ENCODE results near the gene GNG2. TPM values are rescaled to one million over a fixed set of nuclear protein-coding genes. Genes with fewer than 3 reads are reported as not detected.
"Not testable (repeated sequence)": the region's sequence is repeated elsewhere in the genome, so short reads cannot be mapped to it uniquely, and the experiment has no call there.

Gene GNG2
- total RNA-seq, 1 experiment from 2014 or later: not detected

DNA sequence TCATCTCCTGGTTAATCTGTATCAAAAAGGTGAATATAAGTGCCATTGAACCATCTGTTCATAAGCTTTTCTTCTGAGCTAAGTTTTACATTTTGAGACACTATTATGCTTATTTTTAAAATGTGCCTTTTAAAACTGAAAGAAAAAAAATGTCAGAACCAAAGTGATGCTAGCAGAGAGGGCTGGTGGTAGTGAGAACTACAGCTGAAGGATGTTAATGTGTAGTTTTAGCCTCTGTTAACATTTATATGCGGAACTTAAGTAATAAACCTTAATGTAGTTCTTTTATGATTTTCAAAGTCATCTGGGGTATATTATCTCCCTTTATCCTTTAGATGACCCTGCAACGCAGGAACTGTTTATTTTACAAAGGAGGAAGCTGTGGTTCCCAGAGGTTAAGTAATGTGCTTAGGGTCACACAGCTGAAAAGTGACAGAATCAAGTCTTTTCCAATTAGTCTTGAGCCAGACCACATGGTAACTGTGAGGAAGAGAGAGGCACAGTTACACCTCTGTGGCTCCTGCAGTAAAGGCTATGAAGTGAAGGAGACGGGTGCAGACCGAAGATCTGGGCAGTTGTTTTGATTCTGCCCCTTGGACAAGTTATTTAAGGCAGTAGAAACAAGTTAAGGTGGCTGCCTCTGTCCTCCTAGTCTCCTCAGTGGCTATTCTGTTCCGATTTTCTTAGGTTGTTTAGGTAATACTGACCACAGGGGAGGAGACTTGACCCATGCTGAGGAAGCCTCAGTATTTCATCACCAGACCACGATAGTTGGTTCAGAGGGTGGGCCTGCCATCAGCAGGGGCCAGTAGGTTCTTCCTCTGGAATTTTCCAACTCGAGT lies 23.9 kb downstream of the GNG2 start:
- DNase-seq (ENCODE audit: extremely low read depth, low read depth): no peak

DNA sequence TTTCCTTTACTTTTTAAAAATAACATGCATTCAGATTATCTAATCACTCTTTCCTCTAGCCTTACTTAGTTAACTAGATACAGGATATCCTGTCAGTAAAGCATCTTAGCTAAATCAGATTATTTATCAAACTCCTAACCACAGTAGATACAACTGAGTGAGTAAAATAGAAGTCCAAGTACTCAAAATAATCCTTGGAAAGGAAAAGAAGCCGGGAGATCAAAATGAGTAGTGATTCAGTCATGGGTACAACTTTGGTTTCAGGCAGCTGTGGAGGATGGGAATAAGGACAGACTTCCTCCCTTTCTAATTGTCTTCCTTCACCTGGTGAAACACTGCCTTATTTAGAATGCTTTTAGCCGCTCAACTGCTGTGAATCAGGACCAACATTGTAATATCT lies 29.4 kb downstream of the GNG2 start:
- no peak for DNase-seq (ENCODE audit: extremely low read depth, low read depth)

- no peak for DNase-seq (ENCODE audit: extremely low read depth, low read depth)
Observed at GRCh38 chr14:51894250-51894649, 33.8 kb downstream of the GNG2 start.

DNA sequence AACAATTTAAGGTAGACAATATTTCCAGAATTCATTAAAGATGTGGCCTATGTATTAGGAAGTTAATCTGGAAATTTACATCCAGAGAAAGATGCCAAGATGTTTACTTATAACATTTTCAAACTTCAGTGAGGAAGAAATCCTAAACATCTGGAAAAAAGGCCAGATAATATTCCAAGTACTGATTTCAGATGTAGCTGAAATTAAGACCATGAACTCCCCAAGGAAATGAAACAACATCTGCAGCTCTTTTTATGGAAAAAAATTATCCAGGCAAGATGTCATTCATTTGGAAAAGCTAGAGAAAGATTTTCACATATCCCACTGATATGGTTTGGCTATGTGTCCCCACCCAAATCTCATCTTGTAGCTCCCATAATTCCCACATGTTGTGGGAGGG lies 35.0 kb downstream of the GNG2 start:
- DNase-seq (ENCODE audit: extremely low read depth, low read depth): no peak

GRCh38 chr14:51897791-51898355 lies 37.5 kb downstream of the GNG2 start:
- DNase-seq (ENCODE audit: extremely low read depth, low read depth): no peak

GRCh38 chr14:51901475-51902024 lies 41.1 kb downstream of the GNG2 start:
- DNase-seq (ENCODE audit: extremely low read depth, low read depth): no peak

DNA sequence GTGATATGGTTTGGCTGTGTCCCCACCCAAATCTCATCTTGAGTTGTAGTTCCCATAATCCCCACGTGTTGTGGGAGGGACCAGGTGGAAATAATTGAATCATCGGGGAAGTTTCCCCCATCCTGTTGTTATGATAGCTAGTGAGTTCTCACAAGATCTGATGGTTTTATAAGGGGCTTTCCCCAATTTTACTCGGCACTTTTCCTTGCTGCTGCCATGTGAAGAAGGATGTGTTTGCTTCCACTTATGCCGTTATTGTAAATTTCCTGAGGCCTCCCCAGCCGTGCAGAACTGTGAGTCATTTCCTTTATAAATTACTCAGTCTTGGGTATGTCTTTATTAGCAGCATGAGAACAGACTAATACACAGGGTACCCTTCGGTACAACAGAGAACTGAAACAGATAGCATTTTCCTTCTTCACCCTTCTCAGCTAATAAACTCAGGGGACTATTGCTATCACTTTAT lies 45.3 kb downstream of the GNG2 start:
- DNase-seq (ENCODE audit: extremely low read depth, low read depth): not testable (repeated sequence)

DNA sequence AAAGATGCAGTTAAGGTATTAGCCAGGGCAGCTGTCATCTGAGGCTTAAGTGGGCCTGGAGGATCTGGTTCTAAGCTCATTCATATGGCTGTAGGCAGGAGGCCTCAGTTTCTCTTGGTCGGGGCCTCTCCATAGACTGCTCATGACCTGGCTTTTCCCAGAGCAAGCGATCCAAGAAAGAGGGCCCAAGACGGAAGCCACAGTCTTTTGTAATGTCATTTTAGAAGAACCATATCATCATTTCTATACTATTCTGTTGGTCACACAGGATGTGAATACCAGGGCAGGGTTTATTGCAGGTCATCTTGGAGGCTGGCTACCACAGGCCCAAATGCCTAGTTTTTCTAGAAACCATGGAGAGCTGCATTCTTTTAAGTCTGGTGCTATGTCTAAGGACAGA lies 47.7 kb downstream of the GNG2 start:
- DNase-seq (ENCODE audit: extremely low read depth, low read depth): no peak

DNA sequence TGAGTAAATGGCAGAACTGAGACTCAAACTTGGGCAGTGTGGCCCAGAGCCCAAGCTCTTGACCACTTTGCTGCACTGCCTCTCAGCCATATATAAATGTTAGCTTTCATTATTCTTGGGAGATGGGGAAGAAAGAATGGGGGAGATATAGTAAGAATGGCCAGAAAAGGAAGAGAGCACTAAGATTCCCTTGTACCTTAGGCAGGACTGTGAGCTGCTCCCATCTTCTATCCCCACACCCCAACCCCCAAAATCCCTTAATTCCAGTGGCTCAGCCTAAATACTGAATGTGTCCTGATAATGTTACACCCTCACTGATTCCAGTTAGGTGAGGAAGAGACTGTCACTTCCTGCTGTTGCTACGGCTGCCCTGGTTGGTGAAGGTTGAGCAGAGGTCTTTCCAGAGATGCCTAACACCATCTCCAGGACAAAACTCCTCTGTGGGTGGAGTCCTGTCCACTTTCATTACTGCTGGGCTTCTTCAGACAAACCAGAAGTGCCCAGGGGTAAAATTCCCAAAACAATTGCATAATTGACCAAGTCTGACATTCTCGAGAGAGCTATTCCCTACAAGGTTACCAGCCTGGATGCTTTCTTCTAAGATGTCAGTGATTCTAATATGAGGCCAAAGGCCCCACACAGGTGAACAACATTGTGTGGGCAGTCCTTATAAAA lies 51.8 kb downstream of the GNG2 start:
- no peak for DNase-seq (ENCODE audit: extremely low read depth, low read depth)

GRCh38 chr14:51914310-51914709 lies 53.9 kb downstream of the GNG2 start:
- DNase-seq (ENCODE audit: extremely low read depth, low read depth): no peak

- no peak for DNase-seq (ENCODE audit: extremely low read depth, low read depth)
Observed at GRCh38 chr14:51917193-51917592, 56.8 kb downstream of the GNG2 start.

- no peak for DNase-seq (ENCODE audit: extremely low read depth, low read depth)
Observed at GRCh38 chr14:51921026-51921425, 60.6 kb downstream of the GNG2 start.

- no peak for DNase-seq (ENCODE audit: extremely low read depth, low read depth)
Observed at GRCh38 chr14:51922624-51923023, 62.2 kb downstream of the GNG2 start.

DNA sequence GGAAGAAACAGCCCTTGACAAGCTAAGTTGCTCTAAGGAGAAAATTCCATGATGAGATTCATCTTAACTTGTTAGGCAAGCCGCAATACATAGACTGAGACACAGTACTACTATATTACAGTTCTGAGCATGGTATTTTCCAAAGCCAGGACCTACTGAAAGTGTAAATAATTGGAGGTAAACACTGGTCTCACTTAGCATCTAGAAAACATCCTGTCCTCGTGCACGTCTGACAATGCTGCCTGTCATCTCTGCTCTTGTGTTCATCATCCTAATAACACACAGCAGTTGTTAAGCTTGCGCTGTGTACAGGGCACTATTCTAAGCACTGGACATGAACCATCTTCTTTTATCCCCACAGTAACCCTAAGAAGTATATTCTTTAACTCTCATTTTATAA lies 64.2 kb downstream of the GNG2 start:
- no peak for DNase-seq (ENCODE audit: extremely low read depth, low read depth)

GRCh38 chr14:51925980-51926379 lies 65.6 kb downstream of the GNG2 start:
- DNase-seq (ENCODE audit: extremely low read depth, low read depth): no peak

GRCh38 chr14:51926449-51926848 lies 66.0 kb downstream of the GNG2 start:
- DNase-seq (ENCODE audit: extremely low read depth, low read depth): no peak

- no peak for DNase-seq (ENCODE audit: extremely low read depth, low read depth)
Observed at GRCh38 chr14:51928568-51928967, 68.2 kb downstream of the GNG2 start.

DNA sequence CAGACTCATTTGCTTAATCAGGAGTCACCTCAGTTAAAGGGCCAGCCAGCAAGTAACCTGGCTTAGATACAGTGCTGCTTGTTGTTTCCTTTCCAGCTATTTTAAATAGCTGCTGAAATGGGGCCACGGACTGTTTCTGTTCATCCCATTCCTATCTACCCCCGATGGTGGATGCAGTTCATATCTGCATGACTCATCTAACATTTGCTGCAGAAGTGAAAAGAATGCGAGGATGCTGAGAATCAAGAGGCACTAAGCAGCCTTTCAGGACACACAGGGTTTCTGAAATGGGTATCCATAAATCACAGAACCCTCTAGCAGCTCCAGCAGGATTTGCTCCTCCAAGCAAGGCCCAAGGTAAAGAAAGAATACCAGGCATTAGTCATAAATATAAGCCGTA lies 68.8 kb downstream of the GNG2 start:
- DNase-seq (ENCODE audit: extremely low read depth, low read depth): no peak

- DNase-seq (ENCODE audit: extremely low read depth, low read depth): no peak
Observed at GRCh38 chr14:51929910-51930682, 69.7 kb downstream of the GNG2 start.

DNA sequence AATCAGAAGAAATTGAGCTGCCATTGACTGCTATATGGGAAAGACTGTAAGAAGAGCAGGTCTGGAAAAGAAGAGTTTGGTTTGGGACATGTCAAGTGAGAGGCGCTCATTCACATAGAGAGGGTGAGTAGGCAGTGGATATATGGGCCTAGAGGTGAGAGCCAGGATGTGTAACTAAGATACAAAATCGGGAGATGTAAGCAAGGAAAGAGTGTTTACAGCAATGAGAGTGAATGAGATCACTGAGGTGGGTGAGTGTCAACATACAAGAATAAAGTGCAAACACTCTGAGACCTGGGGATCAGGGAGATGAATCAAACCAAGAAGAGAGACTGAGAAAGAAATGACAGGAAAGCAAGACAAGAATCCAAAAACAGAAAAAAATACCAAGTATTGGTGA lies 70.9 kb downstream of the GNG2 start:
- DNase-seq (ENCODE audit: extremely low read depth, low read depth): no peak

DNA sequence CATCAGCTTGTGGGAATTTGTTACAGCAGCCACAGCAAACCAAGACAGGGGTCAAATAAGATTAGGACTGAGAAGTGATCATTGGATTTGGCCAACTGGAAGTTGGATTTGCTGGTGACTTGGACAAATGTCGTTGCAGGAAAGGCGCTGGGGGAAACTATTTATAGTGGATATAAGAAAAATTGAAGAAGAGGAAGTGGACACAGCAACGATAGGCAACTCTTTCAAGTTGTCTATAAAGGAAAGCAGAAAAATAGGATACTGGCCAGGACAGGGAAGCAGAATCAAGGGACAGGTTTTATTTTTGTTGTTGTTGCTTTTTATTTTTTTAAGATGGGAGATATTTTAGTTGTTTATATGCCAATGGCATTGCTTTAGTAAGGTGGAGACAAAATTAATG lies 72.8 kb downstream of the GNG2 start:
- no peak for DNase-seq (ENCODE audit: extremely low read depth, low read depth)

Data from NCI-H460 (cell line).